MV-4-11 (cell line): Measurements from ENCODE around the gene TPM2.
"Not testable (repeated sequence)": the region's sequence is repeated elsewhere in the genome, so short reads cannot be mapped to it uniquely, and the experiment has no call there.

Source experiments
- DNase-seq: peaks from one replicate; lab custom pipeline; 2025; lab: John Stamatoyannopoulos, UW

Gene TPM2

DNA sequence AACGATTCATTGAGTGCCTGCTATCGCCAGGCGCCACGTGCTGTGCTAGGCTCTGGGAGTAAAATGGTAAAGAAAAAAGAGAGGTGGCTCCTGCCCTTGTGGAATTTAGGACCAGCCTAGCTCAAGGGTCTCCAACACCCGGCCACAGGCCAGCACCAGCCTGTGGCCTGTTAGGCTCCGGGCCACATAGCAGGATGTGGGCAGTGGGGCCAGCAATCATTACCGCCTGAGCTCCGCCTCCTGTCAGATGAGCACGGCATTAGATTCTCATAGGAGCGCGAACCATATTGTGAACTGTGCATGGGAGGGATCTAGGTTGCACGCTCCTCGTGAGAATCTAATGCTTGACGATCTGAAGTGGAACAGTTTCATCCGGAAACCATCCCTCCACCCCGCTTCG lies 33.4 kb downstream of the TPM2 start:
- DNase-seq = no peak

DNA sequence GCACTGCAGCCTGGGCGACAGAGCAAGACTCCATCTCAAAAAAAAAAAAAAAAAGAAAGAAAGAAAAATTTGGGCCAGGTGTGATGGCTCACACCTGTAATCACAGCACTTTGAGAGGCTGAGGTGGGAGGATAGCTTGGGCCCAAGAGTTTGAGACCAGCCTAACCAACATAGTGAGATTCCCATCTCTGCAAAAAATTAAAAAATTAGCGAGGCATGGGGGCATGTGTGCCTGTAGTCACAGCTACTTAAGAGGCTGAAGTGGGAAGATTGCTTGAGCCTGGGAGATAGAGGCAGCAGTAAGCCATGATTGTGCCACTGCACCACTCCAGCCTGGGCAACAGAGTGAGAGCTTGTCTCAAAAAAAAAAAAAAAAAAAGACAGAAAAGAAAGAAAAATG lies 36.1 kb downstream of the TPM2 start:
- no peak for DNase-seq

- DNase-seq = no peak
Measured at GRCh38 chr9:35652829-35653209, 36.9 kb downstream of the TPM2 start.

DNA sequence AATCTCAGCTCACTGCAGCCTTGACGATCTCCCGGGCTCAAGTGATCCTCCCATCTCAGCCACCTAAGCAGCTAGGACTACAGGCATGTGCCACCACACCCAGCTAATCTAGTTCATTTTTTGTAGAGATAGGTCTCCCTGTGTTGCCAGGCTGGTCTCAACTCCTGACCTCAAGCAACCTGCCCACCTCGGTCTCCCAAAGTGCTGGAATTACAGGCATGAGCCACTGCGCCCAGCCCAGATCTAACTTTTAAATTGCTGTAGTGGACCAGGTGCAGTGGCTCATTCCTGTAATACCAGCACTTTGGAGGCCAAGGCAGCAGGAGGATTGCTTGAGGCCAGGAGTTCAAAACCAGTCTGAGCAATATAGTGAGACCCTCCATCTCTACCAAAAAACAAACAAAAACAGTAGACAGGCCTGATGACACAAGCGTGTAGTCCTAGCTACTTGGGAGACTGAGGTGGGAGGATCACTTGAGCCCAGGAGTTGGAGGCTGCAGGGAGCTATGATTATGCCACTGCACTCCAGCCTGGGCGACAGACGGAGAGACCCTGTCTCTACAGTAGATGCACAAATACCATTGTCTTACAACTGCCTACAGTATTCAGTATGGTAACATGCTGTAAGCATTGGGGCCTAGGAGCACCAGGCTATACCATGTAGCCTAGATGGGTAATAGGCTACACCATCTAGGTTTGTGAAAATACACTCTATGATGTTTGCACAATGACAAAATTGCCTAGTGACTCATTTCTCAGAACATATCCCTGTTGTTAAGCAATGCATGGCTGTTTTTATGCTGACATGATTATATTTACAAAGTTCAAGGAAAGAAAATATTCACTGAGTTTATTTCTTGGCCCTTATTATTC lies 37.5 kb downstream of the TPM2 start:
- peak; percentile 73 for DNase-seq

GRCh38 chr9:35650341-35651158 lies 39.2 kb downstream of the TPM2 start, which contains the start of gene SIT1:
SIT1 (minus strand) TSS chr9:35650931; CDS start chr9:35650853, 78 bp downstream.
- no peak for DNase-seq

DNA sequence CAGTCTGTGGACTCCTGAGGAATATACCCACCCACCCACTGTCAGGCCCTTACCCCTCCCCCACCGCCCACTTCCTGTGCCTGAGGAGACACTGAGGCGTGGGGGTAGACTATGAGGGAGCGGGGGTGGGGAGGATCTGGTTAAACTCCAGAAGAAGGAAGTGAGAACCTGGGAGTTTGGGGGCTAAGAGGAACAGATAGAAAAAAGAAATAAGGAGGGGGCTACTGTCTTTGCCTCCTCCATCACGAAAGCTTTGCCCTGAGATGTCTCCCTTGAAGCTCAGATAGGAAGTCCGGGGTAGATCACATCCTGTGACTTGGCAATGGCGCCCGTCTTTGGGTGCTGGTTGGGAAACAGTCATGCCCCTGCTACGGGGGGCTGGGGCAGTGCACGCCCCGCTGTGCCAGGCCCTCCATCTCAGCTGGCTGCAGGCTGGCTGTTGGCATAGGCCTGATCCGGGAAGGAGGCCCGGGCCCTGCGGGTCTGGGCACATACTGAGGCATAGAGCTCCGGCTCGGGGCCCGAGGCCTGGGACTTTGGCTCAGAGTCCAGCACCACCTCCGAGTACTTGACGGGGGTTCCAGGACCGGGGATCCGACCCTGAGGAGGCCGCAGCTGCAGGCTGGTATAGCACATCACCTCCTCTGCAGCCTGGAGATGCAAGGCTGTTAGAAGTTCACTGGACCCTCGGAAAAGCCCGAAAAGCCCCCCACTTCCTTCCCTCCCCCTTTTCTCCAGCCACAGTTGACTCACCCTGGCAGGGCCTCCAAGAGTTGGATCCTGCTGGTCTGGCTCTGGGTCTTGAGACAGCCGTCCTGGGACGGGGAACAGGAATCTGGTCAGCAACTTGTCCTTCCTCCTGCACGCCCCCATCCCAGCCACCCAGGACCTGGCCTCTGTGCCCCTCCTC lies 40.0 kb downstream of the TPM2 start:
- DNase-seq = peak; percentile 83

GRCh38 chr9:35646533-35647265 lies 43.0 kb downstream of the TPM2 start:
- peak; percentile 83 for DNase-seq

GRCh38 chr9:35646153-35646532 lies 43.6 kb downstream of the TPM2 start:
- peak; percentile 9 for DNase-seq

DNA sequence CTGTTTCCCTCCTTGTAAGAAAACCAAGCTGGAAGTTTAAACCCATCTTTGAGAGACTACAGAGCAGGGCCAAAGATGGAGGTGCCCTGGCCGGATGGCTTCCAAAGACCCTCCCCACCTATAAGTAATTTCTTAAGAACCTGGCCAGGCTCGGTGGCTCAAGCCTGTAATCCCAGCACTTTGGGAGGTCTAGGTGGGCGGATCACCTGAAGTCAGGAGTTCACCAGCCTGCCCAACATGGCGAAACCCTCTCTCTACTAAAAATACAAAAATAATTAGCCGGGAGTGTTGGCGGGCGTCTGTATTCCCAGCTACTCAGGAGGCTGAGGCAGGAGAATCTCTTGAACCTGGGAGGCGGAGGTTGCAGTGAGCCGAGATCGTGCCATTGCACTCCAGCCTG lies 44.0 kb downstream of the TPM2 start:
- not testable (repeated sequence) for DNase-seq

GRCh38 chr9:35643046-35643445 lies 46.7 kb downstream of the TPM2 start:
- no peak for DNase-seq

DNA sequence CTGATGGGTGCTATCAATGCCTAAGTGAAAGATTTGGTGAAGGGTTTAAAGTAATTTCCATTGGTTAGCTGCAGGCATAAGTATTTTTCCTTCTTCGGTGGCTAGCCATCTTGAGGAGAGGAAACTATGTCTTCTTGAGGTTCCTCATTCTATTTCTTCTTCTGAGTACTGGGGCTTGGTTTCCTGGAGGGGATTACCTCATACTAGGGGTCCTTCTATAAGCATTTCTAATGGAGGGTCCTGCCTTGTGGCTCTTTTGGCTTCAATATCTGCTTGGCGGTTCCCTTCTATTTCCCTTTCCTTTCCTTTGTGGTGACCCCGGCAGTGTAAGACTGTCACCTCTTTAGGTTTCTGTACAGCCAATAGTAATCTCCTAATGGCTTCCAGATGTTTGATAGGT lies 48.2 kb downstream of the TPM2 start:
- peak; percentile 67 for DNase-seq

- DNase-seq = not testable (repeated sequence)
Measured at GRCh38 chr9:35640431-35640830, 49.3 kb downstream of the TPM2 start.

- peak; percentile 14 for DNase-seq
Measured at GRCh38 chr9:35639631-35640030, 50.1 kb downstream of the TPM2 start.

DNA sequence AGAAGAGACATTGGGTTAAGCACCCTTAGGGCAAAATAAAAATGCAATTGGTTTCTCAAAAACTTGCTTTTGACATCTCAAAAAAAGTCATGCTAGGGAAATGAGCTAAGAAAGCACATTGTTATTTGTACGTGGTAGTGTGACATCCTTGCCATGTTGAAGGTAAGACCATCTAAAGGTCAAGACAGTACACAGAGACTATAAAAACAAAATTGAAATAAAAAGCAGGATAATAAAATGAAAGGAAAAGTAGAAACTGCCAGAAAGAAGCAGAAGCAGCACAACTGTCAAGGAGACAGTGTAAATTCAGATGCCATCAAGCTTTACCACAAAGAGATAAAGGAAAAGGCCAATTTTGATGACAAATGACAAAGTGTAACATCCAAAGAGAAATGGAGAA lies 50.5 kb downstream of the TPM2 start:
- DNase-seq = not testable (repeated sequence)

- DNase-seq = not testable (repeated sequence)
Measured at GRCh38 chr9:35638751-35639150, 51.0 kb downstream of the TPM2 start.

DNA sequence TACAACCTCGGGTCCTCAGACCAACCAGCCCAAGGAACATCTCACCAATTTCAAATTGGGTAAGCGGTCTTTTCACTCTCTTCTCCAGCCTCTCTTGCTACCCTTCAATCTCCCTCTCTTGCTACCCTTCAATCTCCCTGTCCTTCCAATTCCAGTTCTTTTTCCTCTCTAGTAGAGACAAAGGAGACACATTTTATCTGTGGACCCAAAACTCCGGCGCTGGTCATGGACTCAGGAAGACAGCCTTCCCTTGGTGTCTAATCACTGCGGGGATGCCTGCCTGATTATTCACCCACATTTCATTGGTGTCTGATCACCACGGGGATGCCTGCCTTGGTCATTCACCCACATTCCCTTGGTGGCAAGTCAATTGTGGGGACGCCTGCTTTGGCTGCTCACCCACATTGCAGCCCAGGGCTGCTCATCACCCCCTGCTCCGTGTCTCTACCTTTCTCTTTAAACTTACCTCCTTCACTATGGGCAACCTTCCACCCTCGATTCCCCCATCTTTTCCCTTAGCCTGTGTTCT lies 52.2 kb downstream of the TPM2 start:
- not testable (repeated sequence) for DNase-seq

DNA sequence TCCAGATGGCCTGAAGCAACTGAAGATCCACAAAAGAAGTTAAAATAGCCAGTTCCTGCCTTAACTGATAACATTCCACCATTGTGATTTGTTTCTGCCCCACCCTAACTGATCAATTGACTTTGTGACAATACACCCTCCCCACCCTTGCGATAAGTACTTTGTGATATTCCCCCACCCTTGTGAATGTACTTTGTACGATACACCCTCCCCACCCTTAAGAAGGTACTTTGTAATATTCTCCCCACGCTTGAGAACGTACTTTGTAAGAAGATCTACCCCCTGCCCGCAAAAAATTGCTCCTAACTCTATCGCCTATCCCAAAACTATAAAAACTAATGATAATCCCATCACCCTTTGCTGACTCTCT lies 52.9 kb downstream of the TPM2 start:
- DNase-seq = not testable (repeated sequence)

- peak; percentile 65 for DNase-seq
Measured at GRCh38 chr9:35636135-35636876, 53.4 kb downstream of the TPM2 start.

DNA sequence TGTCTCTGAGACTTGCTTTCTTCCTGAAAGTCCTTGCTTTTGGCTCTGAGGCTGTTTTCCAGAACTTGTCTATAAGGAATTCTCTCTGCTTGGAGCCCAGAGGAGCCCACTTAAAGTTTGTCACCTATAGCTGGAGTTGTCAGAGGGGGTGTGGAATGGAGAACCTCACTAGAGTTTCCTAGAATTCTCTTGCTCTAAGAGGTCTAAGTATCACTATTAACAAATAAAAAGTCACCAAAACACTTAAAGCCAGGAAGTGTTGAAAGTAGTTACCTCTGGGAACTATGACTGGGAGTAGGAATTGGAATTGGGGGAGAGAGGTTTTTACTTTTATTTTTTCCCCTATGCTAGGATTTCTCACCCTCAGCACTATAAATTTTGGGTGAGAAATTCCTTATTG lies 54.0 kb downstream of the TPM2 start:
- peak; percentile 13 for DNase-seq
